Measurements from ENCODE around the gene FOXN4. TPM values are rescaled to one million over a fixed set of nuclear protein-coding genes. Genes with fewer than 3 reads are reported as not detected.

FOXN4 gene
- total RNA-seq, 4 donors from 2014 or later: not detected

DNA sequence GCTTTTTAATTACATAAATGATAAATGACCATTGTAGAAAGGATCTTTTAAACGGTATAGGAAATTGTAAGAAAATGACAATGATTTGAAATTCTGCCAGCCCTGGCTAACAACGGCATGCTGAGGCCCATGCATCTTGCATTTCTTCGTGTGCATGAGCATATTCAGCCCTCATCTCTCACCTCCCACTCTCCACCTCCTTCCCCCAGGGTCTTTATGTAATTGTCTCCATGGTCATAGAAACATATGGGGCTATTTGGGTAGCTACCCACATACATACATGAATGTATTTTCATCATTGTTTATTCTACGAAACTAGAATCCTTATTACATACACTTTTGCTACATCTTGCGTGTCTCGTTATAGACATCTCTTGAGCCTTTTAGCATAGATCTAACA lies 43.1 kb upstream of the FOXN4 start:
- Histone ChIP-seq H3K4me3 (no peak overlapping the region), H3K4me1 (no peaks in the 10 kb centered on the region), H3K9me3 (no peaks in the 10 kb centered on the region), H3K27me3 (peaks cover 3% of the 10 kb centered on the region), H3K36me3 (no peaks in the 10 kb centered on the region), H3K27ac (no peak overlapping the region)
- 36 to 37% methylated on average over 6 of the region's 6 CpGs for WGBS, 2 donors (ENCODE audit: low coverage in 1 of 2)
- TF ChIP-seq, protein P1, sequence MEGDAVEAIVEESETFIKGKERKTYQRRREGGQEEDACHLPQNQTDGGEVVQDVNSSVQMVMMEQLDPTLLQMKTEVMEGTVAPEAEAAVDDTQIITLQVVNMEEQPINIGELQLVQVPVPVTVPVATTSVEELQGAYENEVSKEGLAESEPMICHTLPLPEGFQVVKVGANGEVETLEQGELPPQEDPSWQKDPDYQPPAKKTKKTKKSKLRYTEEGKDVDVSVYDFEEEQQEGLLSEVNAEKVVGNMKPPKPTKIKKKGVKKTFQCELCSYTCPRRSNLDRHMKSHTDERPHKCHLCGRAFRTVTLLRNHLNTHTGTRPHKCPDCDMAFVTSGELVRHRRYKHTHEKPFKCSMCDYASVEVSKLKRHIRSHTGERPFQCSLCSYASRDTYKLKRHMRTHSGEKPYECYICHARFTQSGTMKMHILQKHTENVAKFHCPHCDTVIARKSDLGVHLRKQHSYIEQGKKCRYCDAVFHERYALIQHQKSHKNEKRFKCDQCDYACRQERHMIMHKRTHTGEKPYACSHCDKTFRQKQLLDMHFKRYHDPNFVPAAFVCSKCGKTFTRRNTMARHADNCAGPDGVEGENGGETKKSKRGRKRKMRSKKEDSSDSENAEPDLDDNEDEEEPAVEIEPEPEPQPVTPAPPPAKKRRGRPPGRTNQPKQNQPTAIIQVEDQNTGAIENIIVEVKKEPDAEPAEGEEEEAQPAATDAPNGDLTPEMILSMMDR (IDR thresholded peaks at IDR 0.05): no peak
- TF ChIP-seq POLR2AphosphoS5 (IDR thresholded peaks at IDR 0.05): no peak
- TF ChIP-seq POLR2A (IDR thresholded peaks at IDR 0.05): no peak
- no peak for TF ChIP-seq EP300 (IDR thresholded peaks at IDR 0.05)
- no peak for ATAC-seq

DNA sequence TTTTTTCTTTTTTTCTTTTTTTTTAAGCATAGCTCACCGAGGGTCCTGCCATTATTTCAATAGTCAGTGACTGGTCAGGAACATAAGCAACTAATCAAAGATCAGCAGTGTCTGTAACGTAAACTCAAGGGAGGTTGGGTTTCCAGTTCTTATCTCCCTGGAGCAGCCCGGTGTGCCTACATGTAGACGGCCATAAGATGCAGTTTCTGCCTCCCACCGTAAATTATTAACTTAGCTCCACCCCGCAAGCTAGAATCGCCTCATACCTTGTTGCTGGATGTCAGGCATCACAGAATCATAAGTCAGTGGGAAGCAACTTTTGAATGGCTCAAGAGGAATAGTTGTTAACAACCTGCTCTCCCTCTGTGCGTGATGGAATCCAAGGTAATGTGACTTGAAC lies 38.5 kb upstream of the FOXN4 start, which contains the start of gene MYO1H:
MYO1H (plus strand) TSS at position 312 of the 400 bp plus-strand sequence; CDS start at position 373, 61 bp downstream.
- Histone ChIP-seq H3K4me3 (no peak within 1 kb of the TSS), H3K27ac (no peak within 1 kb of the TSS), H3K27me3 (peaks cover 2% of the 10 kb centered on the region), H3K4me1 (no peaks in the 10 kb centered on the region), H3K36me3 (no peaks in the 10 kb centered on the region), H3K9me3 (peaks cover 0 to 4% (median 0%) of the 10 kb centered on the region in 3 donors)
- ATAC-seq: no peak
- TF ChIP-seq, protein P1 (IDR thresholded peaks at IDR 0.05): no peak
- no peak for TF ChIP-seq EP300 (IDR thresholded peaks at IDR 0.05)
- TF ChIP-seq POLR2A (IDR thresholded peaks at IDR 0.05): no peak
- TF ChIP-seq POLR2AphosphoS5 (IDR thresholded peaks at IDR 0.05): no peak
- WGBS, 2 donors (ENCODE audit: low coverage in 1 of 2): 55 to 84% methylated on average over 6 to 8 of the region's 8 CpGs

DNA sequence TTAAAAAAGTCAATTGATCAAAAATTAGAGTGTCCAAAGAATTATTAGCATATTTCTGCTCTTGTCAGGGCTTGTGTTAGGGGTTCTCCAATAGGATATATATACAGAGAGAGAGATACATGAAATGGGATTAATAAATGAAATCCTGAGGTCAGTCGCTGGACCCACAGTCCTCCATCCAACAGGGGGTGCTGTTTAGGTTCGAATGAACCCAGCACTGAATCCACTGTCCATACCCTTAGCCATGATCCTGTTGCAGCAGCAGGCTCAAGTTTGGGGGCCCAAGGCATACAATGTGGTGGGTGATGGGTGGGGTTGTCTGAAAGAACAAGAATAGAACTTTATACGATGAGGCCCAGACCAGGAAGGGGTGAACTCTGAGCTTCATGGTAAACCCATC lies 37.8 kb upstream of the FOXN4 start:
- Histone ChIP-seq H3K4me1 (no peaks in the 10 kb centered on the region), H3K27ac (no peak overlapping the region), H3K9me3 (peaks cover 0 to 4% (median 0%) of the 10 kb centered on the region in 3 donors), H3K4me3 (no peak overlapping the region), H3K27me3 (no peaks in the 10 kb centered on the region), H3K36me3 (no peaks in the 10 kb centered on the region)
- 74 to 100% methylated on average over 1 to 2 of the region's 3 CpGs for WGBS, 2 donors (ENCODE audit: low coverage in 1 of 2)
- no peak for ATAC-seq
- TF ChIP-seq POLR2A (IDR thresholded peaks at IDR 0.05): no peak
- no peak for TF ChIP-seq EP300 (IDR thresholded peaks at IDR 0.05)
- TF ChIP-seq, protein P1 (IDR thresholded peaks at IDR 0.05): no peak
- TF ChIP-seq POLR2AphosphoS5 (IDR thresholded peaks at IDR 0.05): no peak

DNA sequence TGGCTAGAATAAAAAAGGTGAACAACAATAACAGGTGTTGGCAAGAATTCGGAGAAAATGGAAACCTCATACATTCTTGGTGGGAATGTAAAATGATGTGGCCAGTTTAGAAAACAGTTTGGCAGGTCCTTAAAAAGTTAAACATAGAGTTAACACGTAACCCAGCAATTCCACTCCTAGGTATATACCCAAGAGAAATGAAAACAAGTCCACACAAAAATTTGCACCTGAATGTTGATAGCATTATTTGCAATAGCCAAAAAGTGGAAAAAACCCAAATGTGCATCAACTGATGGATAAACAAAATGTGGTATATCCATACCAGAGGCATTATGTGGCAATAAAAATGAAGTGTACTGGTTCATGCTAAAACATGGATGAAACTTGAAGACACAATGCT lies 36.3 kb upstream of the FOXN4 start:
- TF ChIP-seq EP300 (IDR thresholded peaks at IDR 0.05) (no peak), POLR2AphosphoS5 (IDR thresholded peaks at IDR 0.05) (no peak), POLR2A (IDR thresholded peaks at IDR 0.05) (no peak)
- TF ChIP-seq, protein P1 (IDR thresholded peaks at IDR 0.05): no peak
- Histone ChIP-seq H3K27me3 (no peaks in the 10 kb centered on the region), H3K4me3 (no peak overlapping the region), H3K4me1 (no peaks in the 10 kb centered on the region), H3K27ac (no peak overlapping the region), H3K36me3 (no peaks in the 10 kb centered on the region), H3K9me3 (peaks cover 0 to 4% (median 0%) of the 10 kb centered on the region in 3 donors)
- 66 to 88% methylated on average over 2 of the region's 2 CpGs for WGBS, 2 donors (ENCODE audit: low coverage in 1 of 2)
- no peak for ATAC-seq

DNA sequence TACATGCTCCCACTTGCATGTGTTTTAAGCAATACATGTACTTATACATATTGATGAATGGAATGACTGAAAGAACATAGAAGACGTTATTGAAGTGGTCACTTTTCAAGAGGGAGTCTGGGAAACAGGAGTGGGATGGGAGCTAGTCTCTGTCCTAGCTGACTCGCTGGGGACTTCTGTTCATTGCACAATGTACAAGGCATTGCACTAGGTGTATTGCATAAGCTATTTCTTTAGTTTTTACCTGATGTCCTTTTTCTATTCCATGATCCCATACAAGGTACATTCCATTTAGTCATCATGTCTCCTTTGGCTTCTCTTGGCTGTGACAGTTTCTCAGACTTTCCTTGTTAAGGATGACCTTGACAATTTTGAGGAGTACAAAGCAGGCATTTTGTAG lies 34.6 kb upstream of the FOXN4 start:
- Histone ChIP-seq H3K27me3 (no peaks in the 10 kb centered on the region), H3K36me3 (no peaks in the 10 kb centered on the region), H3K9me3 (peaks cover 0 to 4% (median 0%) of the 10 kb centered on the region in 3 donors), H3K4me1 (no peaks in the 10 kb centered on the region), H3K27ac (no peak overlapping the region), H3K4me3 (no peak overlapping the region)
- 40 to 48% methylated on average over 2 of the region's 2 CpGs for WGBS, 2 donors (ENCODE audit: low coverage in 1 of 2)
- TF ChIP-seq POLR2AphosphoS5 (IDR thresholded peaks at IDR 0.05): no peak
- TF ChIP-seq EP300 (IDR thresholded peaks at IDR 0.05): no peak
- TF ChIP-seq, protein P1 (IDR thresholded peaks at IDR 0.05): no peak
- TF ChIP-seq POLR2A (IDR thresholded peaks at IDR 0.05): no peak
- ATAC-seq: no peak
